A549 (cell line): ENCODE results near the gene EHBP1.

Experiments
- CTCF ChIP-seq: fragments of >200 bp; sonication (Bioruptor Twin); formaldehyde crosslinking; IDR thresholded peaks from 3 replicates; pipeline ENCODE4 v1.5.1; 2016
- EHMT2 ChIP-seq: fragments of 200-600 bp; sonication (generic); IDR thresholded peaks from 2 replicates; pipeline ENCODE4 v1.6.1; 2016; ENCODE audit warnings: antibody characterized with exemption, low read depth, mild to moderate bottlenecking, moderate library complexity
- ESRRA ChIP-seq: fragments of 150-350 bp; IDR thresholded peaks from 2 replicates; pipeline ENCODE4 v1.6.1; 2014; ENCODE audit warnings: mild to moderate bottlenecking, low read length, borderline replicate concordance
- HDAC2 ChIP-seq: fragments of 200-600 bp; sonication (generic); IDR thresholded peaks from 2 replicates; pipeline ENCODE4 v1.6.1; 2016
- JUNB ChIP-seq: fragments of >200 bp; sonication (Bioruptor Twin); formaldehyde crosslinking; IDR thresholded peaks from 2 replicates; pipeline ENCODE4 v1.6.1; 2016
- KDM1A ChIP-seq: fragments of 200-600 bp; sonication (generic); IDR thresholded peaks from 2 replicates; pipeline ENCODE4 v1.6.1; 2016; ENCODE audit warnings: low read depth, mild to moderate bottlenecking
- KDM5A ChIP-seq: fragments of 200-600 bp; sonication (generic); IDR thresholded peaks from 2 replicates; pipeline ENCODE4 v1.6.1; 2016; ENCODE audit warnings: antibody characterized with exemption, mild to moderate bottlenecking
- MAX ChIP-seq: IDR thresholded peaks from 2 replicates; pipeline ENCODE4 v1.6.1; 2012
- POLR2AphosphoS2 ChIP-seq: conservative IDR thresholded peaks from 2 replicates; pipeline ENCODE4 v1.6.1; 2012; ENCODE audit warnings: low read length, improper control_type of control experiment, inconsistent platforms
- RFX5 ChIP-seq: fragments of 450-650 bp; IDR thresholded peaks from 2 replicates; pipeline ENCODE4 v1.7.1; 2014; ENCODE audit warnings: antibody characterized with exemption, mild to moderate bottlenecking, moderate library complexity
- SREBF2 ChIP-seq: fragments of 450-650 bp; IDR thresholded peaks from 2 replicates; pipeline ENCODE4 v1.6.1; 2014; ENCODE audit warnings: mild to moderate bottlenecking, moderate library complexity
- ZC3H11A ChIP-seq: fragments of 450-650 bp; IDR thresholded peaks from 2 replicates; pipeline ENCODE4 v1.6.1; 2014; ENCODE audit warnings: antibody characterized with exemption, mild to moderate bottlenecking

DNA sequence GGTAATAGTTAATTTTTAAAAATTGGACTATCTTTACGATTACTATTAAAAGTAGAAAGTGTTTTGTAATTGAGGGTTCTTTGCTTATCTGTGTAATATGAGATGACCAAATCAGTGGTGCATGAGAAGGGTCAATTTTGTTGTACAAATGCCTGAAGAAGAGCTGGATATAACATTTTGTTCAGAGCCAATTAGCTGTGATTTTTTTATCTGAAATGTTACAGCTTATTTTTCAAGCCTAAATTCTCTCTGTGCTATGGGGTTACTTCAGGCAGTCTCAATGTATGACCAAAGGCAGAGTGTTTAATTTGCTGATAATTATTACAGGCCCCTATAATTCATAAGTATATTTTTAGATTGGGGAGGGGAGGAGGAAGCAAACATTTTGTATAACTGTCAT lies 386.9 kb downstream of the EHBP1 start:
- TF ChIP-seq EHMT2 = no peak
- no peak for TF ChIP-seq MAX
- TF ChIP-seq HDAC2 = no peak
- TF ChIP-seq SREBF2 = no peak
- no peak for TF ChIP-seq ESRRA
- no peak for TF ChIP-seq RFX5
- no peak for TF ChIP-seq CTCF
- TF ChIP-seq KDM1A = no peak
- TF ChIP-seq JUNB = no peak
- TF ChIP-seq KDM5A = no peak
- TF ChIP-seq POLR2AphosphoS2 = no peak
- no peak for TF ChIP-seq ZC3H11A
